ENCODE data around the gene UGT1A5.

GRCh38 chr2:233810385-233810784, 97.7 kb downstream of the UGT1A5 start:
- no peak for TF ChIP-seq CTCF (conservative IDR thresholded peaks at IDR 0.05; ENCODE audit: low read length)
- TF ChIP-seq EZH2phosphoT487 (IDR thresholded peaks at IDR 0.05; ENCODE audit: borderline replicate concordance): no peak
